Activated CD4-positive, alpha-beta T cell treated with anti-CD3 and anti-CD28 coated beads for 4 hours (primary cell): Measurements from ENCODE around the gene EHD4.

Source experiments
- DNase-seq, 2 donors: peaks; one replicate each; pipeline ENCODE4 v3.0.0-alpha.2; 2020

Gene EHD4

DNA sequence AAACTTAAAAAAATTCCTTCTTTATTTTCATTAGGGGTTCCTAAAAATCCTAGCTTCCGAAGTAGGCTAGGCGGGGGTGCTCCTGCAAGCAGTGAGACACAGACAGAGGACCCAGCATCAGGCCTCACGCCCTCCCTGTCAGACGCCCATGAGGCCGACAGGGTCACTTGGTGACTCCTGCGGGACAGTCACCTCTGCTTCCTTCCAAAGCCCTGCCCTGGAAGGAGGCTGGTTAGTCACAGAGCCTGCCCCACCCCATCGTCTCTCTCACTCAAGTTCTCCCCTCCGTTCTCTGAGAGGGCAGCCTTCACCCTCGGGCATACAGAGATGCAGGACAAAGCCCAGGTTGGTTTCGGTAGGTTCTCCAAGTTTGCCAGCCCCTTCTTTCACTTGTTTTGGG lies 38.6 kb downstream of the EHD4 start:
- DNase-seq, result no peak

DNA sequence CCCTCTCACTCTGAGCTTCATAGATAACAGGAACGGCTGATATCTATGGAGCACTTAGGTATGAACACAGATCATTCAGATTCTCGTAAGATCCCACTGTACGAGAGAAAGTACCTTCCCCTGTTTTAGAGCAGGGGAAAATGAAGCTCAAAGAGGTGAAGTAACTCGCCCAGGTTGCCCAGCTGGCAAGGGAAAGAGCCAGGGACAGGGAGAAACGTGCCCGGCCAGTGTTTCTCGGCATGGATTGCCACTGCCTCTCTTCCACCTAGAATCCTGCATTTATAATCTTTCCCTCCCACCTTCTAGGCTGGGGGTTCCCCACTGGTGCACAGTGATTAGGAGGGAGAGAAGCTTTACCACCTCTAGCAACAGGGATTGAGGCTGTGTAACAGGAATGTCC lies 39.0 kb downstream of the EHD4 start:
- no peak for DNase-seq

DNA sequence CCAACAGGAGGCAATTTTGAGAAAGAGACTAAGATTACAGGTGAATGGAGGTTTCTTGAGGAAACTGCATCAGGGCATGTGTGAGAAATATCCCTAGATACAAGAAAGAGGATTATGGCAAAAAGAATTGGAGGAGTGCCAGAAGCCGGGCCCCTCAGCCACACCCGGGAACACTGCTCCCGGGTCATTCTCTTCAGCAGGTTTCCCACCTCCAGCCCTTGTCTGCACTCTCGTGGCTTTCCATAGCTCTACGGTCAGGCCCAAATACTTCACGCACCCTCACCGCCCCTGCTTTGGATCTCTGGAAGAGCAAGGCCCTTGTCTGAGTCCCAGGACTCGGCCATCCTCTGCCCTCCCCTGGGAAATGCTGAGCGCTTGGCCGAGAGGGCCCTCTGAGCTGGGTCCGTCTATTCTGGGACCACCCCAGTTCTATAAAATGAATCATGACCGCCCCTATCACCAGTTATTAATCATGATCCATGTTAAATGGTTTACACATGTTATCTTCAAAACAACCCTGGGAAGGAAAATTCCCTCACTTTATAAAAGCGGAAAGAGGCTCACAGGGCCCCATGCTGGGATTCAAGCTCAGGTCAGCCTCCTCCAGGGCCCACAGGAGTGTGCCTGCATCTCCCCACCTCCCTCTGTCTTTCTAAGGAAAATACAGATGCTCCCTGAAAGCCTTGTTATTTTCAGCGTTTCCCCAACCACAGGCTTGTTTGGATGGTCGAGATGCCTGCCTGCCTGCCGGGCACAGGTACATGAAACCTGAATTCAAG lies 39.7 kb downstream of the EHD4 start:
- no peak for DNase-seq

DNA sequence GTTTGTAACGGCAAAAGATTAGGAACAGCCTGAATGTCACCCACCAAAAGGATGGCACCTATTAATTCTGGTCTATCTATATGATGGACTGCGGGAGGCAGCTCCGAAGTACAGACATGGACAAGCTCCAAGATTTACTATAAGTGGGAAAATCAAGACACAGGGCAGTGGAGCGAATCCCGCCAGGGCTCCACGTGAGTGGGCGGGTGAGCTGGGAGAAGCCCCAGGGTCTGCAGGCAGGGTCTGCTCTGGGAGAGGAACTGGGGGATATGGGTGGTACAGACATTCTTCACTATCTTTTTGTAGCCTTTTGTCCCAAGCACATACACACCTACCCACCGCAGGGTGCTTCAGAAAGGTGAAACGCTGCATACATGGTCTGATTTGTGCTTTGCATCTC lies 40.3 kb downstream of the EHD4 start:
- no peak for DNase-seq

DNA sequence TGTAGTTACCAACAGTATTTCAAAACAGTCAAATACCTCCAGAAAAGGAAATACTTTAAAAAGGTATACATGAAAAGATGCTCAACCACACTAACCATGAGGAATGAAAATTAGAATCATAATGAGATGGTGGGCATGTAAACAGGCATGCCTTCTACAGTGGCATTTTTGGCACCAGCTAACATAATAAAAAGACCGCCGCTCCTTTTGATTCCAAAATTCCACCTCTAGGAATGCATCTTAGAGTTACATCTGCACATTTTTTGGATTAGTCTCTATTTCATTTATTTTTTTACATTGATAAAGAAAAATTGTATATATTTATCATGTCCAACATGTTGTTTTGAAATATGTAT lies 41.5 kb downstream of the EHD4 start:
- DNase-seq, result no peak

DNA sequence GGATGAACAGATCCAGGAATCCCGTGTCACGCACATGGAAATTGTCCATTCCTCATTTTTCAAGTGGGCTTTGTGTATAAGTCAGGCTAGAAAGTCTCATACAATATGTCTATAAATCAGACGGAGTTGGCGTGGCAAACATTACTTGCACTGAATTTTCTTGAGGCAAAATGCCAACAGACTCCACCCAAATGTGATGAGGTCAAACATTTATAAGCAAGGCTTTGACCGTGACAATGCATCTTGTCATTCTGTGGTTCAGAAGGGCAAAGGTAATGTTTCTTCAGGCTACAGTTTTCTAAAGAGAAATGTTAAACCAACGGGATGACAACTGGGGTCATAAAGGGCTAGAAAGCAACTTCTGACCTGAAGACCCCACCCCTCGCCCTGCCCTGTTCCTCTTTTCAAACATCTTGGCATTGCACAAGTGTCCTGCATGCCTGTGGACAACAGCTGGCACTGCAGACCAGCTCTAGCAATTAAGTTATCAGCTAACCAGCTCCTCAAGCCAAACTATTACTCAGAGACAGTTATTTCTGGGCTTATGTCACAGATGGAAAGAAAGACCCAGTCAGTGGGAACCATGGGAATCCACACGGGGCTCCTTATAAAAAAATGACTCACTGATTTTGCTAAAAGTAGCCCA lies 42.0 kb downstream of the EHD4 start:
- no peak for DNase-seq

DNA sequence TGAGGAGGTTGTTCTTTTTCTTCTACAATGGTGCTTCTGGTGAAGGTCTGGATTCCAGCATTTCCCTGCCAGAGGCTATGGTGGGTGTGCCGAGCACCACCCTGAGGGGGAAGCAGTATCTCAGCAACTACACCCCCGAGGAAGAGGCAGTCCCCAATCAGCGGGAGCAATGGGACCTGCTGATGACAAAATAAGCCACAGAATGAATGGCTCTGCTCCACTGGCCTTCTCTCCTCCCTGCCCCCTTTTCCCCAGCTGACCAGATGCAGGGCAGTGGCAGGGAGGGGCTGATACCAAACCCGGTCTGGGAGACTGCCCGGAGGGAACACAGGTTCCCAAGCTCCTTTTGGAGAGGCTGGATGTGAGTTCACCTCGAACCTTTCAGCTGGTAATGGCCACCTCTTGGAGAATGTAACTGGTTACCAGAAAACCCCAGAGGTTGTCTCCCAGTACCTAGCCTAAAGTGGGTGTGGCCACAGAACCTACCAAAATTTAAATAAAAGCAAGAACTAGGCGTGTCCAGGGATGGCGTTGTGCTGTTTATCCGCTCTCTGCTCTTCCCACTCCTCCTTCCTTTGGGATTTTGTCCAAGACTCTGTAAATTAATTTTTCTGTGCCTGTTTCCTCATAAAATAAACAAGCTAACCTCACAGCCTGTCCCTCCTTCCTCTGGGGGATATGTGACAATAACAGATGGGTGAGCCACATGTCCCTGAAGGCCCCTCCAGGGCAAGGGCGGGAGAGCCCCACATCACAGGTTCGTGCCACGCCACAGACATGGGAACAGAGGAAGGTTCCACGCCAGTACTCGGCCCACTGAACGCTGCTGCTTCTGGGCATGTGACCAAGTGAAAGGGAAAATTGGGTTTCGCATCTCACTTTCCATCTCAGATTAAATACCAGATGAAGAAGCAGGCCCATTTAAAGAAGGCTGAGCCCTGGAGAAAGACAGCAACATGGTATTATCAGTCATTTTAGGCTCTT lies 43.4 kb downstream of the EHD4 start:
- no peak for DNase-seq

DNA sequence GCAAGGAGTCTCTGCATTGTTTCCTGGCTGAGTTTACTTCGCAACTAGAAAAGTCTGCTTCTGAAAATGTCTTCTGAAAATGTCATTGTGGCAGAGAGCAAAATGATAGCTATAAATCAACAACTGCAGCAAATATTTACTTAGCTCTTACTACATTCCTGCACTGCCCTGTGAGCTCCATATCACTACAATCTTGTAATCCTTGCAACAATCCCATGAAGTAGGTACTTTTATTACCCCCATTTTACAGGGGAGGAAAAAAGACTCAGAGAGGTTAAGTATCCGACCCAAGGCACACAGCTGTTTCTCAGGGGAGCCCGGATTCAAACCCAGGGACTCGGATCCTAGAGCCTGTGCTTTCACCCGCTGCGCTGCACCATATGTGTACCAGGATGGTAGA lies 44.3 kb downstream of the EHD4 start:
- DNase-seq, result no peak

DNA sequence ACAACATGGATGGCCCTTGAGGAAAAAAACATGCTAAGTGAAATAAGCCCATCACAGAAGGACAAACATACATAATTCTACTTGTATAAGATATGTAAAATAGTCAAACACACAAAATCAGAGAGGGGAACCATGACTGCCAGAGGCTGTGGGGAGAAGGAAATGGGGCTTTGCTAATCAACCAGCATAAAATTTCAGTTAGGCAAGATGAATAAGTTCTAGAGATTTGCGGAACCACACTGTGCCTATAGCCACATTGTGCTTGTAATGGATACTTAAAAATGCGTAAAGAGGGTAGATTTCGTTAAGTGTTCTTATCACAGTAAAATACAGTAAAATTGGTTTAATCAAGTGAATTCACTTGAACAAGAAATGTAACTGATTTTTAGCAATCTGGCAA lies 44.8 kb downstream of the EHD4 start:
- DNase-seq, result no peak

DNA sequence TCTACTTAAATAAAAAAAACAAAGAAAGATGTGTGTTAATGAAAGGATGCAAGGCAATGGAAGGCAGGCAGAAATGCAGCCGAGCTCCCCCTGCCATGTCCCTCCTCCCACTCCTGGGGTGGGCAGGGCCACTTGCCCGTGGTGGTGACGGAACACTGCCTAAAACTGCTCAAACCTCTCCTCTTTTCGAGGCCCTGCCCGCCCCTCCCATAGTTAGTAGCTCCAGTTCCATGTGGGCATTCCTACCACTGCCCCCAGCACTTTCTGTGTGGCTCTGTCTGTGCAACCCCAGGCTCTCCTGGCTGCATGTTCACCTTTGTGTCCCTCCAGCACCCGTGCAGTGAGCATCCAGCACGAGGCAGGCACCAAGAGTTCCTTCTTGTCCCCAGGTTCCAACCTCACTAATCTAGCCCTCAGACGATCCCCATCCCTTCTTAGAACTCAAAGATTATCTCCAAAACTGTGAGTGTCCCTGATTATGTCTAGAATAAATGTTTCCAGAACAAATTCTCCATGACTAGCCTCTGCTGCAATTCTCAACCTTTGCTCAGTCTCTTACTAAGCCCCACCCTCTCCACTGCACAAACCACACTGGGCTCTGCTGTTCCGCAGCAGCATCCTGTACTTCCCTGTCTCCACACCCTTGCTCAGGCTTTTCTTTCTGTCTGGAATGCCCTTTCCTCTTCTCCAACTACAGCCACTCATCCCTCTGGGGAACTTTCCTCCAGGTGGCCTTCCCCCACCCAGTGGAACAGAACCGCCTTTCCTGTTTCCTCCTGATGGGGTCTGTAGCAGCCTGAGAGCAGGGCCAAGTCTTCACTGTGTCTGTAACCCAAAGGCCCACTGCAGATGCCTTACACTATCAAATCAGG lies 45.9 kb downstream of the EHD4 start:
- no peak for DNase-seq

DNA sequence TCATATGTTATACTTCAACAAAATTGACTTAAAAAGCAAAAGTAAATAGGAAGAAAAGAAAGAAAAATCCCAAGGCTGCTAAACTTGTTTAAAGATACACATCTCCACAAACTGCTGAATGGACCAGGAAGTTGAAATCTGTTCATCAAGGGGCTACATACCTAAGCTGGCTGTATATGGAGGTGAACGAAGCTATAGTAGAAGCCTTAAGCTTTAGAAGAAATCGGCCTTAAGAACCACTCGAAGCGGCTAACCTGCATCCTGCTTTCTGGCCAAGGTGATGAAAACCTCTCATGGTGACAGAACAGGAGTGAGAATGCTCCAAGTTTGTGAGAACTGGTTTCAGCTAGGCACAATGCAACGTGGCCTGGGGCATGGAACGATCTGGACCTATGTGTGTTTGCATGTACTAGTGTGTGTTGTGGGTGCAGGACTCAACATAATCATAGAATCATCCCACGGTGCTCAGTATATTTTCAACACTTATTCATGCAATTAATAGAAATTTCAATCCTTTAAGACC lies 47.2 kb downstream of the EHD4 start:
- DNase-seq, result no peak

DNA sequence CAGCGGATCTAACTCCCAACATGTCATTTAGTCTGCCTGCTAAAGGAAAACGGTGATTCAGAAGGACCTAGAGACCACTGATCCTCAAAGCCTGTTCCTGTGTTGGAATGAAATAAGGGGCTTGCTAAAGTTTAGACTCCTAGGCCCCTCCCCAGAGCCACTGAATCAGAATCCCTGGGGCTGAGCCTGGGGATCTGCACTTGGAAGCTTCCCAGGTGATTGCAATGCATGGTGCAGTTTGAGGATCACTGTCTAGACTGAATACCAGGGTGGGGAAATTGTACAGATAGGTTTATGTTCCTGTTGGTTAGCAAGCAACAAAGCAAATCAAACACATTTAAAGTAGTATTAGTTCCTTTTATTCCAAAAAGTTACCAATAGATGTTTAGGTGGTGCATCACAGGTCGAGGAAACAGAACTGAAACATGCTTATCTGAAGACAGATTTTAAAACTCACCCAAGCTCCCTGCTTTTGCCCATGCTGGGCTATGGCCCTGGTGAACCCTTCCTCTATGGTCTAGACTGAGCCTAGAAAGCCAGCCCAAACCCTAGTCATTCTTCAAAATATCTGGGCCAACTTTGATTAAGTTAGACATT lies 48.9 kb downstream of the EHD4 start:
- no peak for DNase-seq

DNA sequence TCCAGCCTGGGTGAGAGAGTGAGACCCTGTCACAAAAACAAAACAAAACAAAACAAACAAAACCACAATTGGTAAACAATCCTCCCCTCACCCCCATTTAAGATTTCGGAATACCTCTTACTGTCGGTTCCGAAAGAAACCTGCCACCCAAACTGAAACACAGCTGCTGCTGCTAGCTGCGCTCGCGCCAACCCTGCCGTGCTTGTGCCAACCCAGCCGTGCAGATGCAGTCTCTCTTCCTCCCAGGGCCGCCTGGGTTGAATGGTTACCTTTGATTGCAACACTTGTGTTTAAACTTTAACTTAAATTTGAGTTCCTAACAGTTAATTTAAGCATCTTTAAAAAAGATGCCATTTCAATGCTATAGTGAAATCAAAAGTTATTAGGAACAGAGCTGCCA lies 50.0 kb downstream of the EHD4 start:
- no peak for DNase-seq

DNA sequence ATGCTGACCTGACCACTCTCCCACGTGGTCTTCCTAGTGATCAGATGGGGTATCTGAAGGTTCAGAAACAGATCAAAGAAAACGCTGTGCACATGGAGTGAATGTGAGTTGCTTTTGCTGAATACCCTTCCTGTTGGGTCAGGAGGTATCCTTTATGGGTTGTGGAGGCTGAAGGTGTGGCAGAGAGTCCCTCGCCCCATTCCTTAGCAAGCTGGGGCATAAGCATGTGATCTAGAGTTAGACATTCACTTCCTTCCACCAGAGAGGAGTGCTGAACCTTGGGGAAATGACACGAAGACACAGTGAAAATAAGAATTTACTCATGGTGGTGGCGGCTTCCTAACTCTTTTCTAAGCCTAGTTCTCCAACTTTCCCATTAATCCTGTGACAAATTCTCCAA lies 50.7 kb downstream of the EHD4 start:
- no peak for DNase-seq

DNA sequence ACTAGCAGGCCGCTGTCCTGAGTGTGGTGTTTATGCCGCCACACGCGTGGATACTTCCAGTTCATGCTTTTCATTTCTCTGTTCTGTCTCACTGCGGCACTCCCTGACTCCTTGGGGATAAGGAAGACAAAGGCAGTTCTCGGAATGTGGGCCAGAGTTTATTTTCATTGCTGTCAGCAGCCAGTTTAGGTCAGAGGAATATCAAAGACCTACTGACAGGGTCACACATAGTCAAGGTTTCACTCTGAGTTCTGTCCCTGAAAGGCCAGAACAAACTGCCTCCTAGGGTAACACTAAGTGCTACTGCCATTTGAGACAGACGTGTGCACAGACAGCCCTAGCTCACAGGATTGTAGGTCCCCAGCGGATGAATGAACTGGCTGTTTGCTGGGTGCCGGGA lies 51.2 kb downstream of the EHD4 start:
- no peak for DNase-seq

DNA sequence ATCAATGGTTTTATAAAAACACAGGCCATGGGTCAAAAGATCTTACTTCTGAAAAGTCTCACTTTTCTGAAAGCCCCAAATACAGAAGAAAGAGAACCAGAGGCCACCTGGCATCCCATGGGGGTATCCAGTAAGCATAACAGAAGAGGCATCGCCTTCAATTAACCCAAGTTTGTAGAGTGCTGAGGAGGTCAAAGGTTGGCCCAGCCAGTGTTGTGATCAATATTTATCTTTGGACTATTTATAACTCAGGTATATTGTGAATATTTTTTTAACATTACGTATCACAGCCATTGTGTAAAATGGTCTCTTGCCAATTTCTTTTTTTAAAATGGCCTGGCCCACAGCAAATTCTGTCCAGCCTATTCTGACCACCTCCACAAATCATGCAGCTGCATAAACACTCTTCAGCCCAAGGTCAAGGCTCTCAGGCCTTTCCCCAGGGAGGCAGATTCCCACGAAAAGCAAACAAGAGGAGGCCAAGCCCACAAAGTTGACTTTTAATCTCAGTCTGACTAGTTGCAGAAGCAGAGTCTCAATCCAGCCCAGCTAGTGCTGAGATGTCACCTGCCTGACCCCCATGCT lies 52.3 kb downstream of the EHD4 start:
- DNase-seq, result no peak

DNA sequence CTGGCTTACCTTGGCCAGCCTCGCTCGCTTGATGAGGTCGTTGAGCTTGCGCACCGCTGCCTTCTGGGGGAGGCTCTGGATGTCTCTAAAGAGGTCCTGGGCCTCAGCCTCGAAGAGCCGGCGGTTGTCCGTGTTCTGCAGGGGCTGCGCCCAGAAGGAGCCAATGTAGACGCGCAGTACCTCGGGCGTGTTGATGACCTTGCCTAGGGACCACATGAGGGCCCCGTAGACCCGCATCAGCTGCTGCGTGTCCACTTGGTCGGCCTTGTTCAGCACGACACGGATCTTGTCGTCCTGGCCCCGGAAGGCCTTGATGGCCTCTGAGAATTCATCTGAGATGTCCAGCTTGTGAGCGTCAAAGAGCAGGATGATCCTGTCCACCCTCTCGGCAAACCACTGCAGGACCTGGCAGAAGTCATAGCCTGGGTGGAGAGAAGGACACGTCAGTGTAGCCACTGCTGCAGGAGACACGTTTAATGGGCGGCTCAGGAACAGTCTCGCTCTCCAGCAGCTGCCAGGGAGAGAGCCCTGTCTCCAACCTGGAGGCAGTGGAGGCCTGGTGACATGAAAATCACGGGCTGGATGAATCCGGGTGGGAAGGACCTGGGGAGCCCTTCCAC lies 53.0 kb downstream of the EHD4 start:
- no peak for DNase-seq

DNA sequence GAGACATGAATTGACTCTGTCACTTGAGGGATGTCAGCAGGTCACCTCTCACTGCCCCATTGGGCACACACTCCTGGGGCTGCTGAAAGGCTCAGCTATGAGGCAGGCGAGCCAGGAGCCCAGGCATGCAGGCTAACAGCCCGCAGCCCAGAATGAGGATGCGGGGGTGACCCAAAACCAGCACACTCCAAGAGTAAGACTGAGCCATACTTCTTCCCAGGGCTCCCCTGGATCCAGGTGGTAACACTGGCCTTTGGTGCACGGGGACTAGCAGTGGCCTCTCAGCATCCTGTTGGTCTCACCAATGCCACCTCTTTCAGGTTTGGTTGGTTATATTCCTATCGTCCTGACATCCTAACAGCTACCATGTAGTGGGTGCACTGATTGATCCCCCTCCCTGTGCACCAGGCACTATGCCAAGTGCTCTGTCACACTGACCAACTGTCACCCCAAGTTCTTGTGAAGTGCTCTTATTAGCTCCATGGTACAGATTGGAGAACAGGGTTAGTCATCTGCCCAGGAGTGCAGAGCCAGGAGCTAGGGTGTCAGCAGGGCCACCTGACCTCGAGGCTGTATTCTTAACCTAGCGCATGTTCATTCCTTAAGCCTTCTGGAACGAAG lies 53.7 kb downstream of the EHD4 start:
- DNase-seq, result no peak

DNA sequence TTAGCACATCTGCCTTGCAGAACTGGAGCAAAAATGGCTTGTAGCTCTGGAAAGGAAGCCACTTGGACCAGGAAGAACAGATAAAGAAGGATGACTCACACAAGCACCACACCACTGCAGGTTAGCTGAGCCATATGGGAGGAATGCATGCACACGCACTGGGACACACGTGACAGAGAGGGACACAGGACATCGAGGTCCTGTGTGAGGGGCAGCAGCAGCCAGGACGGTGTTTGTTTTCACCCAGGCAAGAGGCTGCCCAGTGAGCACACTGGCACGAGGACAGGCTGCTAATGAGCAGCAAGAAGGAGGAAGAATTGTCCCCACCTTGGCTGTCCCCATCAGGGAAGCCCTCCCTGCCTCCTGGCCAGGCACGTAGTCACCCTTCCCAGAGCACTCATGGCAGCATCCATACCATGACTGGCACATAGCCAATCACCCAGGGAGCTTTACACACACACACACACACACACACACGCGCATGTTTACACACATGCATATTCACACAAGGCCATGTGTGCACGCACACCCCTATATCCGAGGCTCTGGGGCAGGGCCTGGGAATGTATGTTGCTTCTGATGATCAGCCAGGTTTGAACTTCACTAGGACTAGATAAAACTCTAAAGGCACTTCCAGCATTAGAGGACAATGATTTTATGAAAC lies 54.5 kb downstream of the EHD4 start:
- DNase-seq, result no peak
